ENCODE measurements around the gene ELMO3. TPM values are rescaled to one million over a fixed set of nuclear protein-coding genes. Genes with fewer than 3 reads are reported as not detected.

ELMO3 gene
- total and polyA plus RNA-seq, 2 of the 13 experiments (the other 11 are each of a cell fraction or from before 2014, with no cell fraction given) = 2.6 to 4.0 TPM

GRCh38 chr16:67177743-67178699 is 20.9 kb upstream of the ELMO3 start (continued):
- TF ChIP-seq ZNF704 (CRISPR knock-in tag; IDR thresholded peaks at IDR 0.05; ENCODE audit: borderline replicate concordance) = no peak
- TF ChIP-seq ZBTB44 (CRISPR knock-in tag; IDR thresholded peaks at IDR 0.05) = no peak
- no peak for TF ChIP-seq ZNF496 (CRISPR knock-in tag; IDR thresholded peaks at IDR 0.05; ENCODE audit: insufficient replicate concordance)
- TF ChIP-seq ZNF446 (CRISPR knock-in tag; IDR thresholded peaks at IDR 0.05) = no peak
- no peak for TF ChIP-seq CBX1 (IDR thresholded peaks at IDR 0.05; ENCODE audit: low read depth)
- TF ChIP-seq ZNF44 (CRISPR knock-in tag; IDR thresholded peaks at IDR 0.05) = no peak; the same call in 1 of the 2 replicates
- TF ChIP-seq ZNF780A (CRISPR knock-in tag; IDR thresholded peaks at IDR 0.05) = no peak
- no peak for TF ChIP-seq PAWR (CRISPR knock-in tag; IDR thresholded peaks at IDR 0.05; ENCODE audit: borderline replicate concordance)
- no peak for TF ChIP-seq MYNN (CRISPR knock-in tag; IDR thresholded peaks at IDR 0.05; ENCODE audit: low read depth)
- peak; percentile 72; the same call in 1 of the 2 replicates for TF ChIP-seq ZNF747 (CRISPR knock-in tag; IDR thresholded peaks at IDR 0.05; ENCODE audit: borderline replicate concordance)
- TF ChIP-seq SETDB1 (CRISPR knock-in tag; IDR thresholded peaks at IDR 0.05; ENCODE audit: borderline replicate concordance) = no peak
- TF ChIP-seq CHD4 (IDR thresholded peaks at IDR 0.05; ENCODE audit: borderline replicate concordance, low read length) = no peak
- TF ChIP-seq ZNF639 (CRISPR knock-in tag; conservative IDR thresholded peaks at IDR 0.05) = no peak
- TF ChIP-seq FOXK2 (IDR thresholded peaks at IDR 0.05) = no peak
- TF ChIP-seq, protein P1, sequence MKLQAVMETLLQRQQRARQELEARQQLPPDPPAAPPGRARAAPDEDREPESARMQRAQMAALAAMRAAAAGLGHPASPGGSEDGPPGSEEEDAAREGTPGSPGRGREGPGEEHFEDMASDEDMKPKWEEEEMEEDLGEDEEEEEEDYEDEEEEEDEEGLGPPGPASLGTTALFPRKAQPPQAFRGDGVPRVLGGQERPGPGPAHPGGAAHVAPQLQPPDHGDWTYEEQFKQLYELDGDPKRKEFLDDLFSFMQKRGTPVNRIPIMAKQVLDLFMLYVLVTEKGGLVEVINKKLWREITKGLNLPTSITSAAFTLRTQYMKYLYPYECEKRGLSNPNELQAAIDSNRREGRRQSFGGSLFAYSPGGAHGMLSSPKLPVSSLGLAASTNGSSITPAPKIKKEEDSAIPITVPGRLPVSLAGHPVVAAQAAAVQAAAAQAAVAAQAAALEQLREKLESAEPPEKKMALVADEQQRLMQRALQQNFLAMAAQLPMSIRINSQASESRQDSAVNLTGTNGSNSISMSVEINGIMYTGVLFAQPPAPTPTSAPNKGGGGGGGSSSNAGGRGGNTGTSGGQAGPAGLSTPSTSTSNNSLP (IDR thresholded peaks at IDR 0.05; ENCODE audit: low read depth, low read length) = no peak
- TF ChIP-seq ZNF891 (CRISPR knock-in tag; IDR thresholded peaks at IDR 0.05) = no peak
- no peak for TF ChIP-seq ZNF850 (CRISPR knock-in tag; conservative IDR thresholded peaks at IDR 0.05)
- 0 out of 2 replicates have a peak, but pooled peaks have one; percentile 65 for TF ChIP-seq ZNF616 (CRISPR knock-in tag; IDR thresholded peaks at IDR 0.05; ENCODE audit: low read depth)
- TF ChIP-seq YY1 (IDR thresholded peaks at IDR 0.05; ENCODE audit: insufficient read depth, insufficient replicate concordance, low read depth, low read length) = no peak
- no peak for TF ChIP-seq NONO (IDR thresholded peaks at IDR 0.05)
- TF ChIP-seq NONO (CRISPR knock-in tag; conservative IDR thresholded peaks at IDR 0.05) = peak; percentile 94
- 0 out of 2 replicates have a peak, but pooled peaks have one; percentile 27 for TF ChIP-seq ZNF263 (CRISPR knock-in tag; IDR thresholded peaks at IDR 0.05)
- TF ChIP-seq SSRP1 (CRISPR knock-in tag; IDR thresholded peaks at IDR 0.05) = no peak
- TF ChIP-seq CEBPB (IDR thresholded peaks at IDR 0.05; ENCODE audit: borderline replicate concordance, low read depth, low read length) = no peak
- TF ChIP-seq DNMT1 (CRISPR knock-in tag; IDR thresholded peaks at IDR 0.05) = peak; percentile 87; the same call in 1 of the 2 replicates

Measured in HepG2 (cell line).